Measurements from ENCODE around the gene FRAS1.
"Not testable (repeated sequence)": the region's sequence is repeated elsewhere in the genome, so short reads cannot be mapped to it uniquely, and the experiment has no call there.

Gene FRAS1

DNA sequence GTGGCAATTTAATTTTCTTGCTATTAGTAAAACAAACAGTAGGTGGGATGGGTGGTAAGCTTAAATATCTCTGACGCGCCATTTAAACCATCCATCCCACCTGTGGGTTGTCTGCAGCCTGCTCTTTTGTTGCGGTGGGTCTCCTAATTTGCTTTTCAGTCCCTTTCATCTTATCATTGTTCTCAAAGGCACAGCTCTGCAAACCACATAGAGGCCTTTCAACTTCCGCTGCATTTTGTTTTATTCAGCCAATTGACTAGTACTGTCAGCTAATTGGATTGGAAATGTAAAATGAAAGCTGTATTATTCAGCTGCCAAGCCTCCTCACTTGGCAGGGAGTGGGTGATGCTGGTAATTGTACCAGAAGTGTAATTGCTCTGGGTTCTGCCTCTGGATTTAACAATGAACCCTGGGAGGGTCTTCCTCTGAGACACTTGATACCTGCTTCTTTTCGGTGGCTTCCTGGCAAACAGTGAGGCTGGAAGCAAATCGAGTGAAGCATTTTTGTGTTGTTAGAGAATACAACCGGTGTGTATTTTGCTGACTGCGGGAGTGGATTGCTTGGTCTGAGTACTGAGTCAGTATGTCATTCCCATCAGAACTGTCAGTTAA is 165.6 kb downstream of the FRAS1 start:
- DNase-seq, result no peak

DNA sequence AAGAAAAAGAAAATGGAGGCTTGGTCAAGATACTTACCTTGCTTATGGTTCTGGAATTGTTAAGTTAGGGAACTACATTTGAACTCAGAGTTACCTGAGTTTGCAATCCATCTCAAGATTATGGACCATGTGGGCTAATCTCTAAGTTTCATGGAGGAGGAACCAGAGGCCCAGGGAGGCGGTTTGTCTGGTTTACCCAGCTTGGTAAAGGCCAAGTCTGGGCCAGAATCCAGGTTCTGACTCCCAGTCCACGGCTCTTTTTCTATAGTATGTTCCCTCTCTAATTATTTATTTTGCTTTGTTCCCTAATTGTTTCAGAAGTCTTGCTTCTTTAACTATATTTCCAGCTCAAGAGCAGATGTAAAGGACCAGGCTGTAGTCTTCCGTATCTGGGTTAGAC is 168.1 kb downstream of the FRAS1 start:
- DNase-seq, result no peak

- DNase-seq, result no peak
These were observed 169.2 kb downstream of the FRAS1 start for GRCh38 chr4:78226279-78226678.

DNA sequence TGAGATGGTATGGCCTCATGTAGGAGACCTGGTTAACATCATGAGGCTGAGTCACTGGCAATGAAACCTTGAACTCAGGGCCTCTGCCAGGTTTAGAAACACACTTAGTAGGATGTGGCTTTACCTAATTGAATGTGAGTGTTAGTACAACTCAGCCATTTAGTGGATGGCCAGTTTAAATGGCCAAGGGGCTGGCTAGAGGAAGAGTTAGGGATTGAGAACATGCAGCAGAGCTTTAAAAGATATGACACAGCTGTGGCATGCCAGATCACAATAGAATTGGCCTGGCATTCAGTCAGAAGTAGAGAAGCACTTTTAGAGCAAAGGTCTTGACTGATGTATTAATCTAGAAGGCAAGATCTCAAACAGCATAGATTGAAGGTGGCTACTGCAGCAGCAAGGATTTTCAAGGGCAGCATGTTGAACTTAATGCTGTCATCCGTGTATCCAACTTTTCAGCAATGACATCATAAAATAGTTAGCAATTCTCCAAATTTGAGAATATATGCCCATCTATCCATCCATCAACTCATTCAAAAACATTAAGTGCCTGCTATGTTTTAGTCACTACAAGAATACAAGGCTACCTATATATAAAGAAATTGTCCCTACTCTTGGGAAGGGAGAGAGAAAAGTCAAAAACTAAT is 170.4 kb downstream of the FRAS1 start:
- no peak for DNase-seq

DNA sequence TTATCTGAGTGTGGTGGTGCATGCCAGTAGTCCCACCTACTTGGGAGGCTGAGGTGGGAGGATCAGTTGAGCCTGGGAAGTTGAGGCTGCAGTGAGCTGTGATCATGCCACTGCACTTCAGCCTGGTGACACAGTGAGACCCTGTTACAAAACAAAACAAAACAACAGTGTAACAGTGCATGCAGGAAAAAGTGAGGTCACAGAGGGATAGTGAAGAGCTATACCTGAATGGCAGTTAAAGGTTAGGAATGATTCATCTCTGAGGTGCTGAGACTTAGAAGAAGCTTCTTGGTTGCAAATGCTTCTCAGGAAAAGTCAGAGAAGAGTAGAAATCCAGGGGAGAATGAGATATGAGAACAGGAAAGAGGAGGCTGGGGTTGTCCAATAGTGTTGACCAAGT is 178.7 kb downstream of the FRAS1 start:
- DNase-seq, result no peak

DNA sequence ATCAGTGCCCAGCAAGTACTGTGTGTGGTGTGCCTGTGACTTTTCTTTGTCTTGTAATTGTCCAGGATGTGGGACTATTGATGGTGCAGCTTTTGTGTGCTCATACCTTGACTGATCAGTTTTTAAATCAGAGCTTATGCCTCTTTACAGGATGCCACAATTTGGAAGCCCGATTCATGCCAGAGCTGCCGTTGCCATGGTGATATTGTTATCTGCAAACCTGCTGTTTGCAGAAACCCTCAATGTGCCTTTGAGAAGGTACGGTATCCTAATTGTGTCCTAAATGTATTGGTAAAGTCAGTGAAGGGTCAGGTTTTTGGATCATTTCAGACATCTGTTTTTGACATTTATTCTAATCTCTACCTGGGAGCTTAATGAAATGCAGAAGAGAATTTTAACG is 180.2 kb downstream of the FRAS1 start:
- no peak for DNase-seq

DNA sequence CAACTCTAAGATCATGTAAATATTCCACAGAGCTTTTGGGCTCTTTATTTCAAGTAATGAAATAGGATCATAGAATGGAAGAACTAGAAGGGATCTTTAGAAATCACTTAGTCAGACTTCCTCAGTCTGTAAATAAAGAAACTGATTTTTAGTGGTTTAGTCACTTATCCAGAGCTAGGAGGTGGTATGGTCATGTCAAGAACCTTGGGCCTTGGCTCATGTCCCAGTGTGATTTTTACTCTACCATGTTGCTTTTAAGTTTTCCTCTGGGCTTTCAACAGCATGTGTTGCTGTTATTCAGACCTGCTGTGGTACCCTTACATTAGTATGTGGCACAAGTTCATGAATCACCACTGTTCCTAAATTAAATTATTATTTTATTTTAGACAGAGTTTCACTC is 184.9 kb downstream of the FRAS1 start:
- peak; percentile 1 for DNase-seq

DNA sequence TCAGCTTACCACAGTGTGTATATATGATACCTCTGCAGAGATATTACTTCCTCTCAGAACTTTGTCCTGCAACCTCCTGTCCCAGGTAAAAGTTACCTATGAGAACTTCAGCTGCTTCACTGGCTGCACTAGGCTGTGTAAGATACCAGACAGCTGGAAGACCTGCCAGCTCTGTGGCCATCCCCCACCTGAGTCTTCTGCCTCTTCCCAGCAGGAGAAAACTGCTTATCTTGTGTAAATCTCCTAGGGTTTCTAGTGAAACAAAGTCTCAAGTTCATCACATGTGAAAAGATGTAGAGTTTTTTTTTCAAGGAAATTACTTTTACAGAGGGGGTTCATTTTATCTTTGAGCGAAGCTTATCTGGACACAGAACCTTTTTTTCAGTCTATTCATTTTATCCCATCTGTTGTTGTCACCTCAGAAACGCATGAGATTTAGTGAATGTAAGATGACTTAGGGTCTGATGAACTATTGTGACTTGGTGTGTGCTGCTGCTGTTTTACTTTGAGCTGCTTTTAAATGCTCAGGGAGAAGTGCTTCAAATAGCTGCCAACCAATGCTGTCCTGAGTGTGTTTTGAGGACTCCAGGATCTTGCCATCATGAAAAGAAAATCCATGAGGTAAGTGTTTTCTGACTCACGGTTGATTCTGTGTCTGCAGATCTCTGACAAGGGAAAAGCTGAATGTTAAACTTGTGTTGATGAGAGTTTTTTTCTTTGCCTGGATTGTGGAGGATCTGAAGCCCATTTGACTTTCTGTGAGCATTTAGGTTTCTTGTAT is 187.8 kb downstream of the FRAS1 start:
- DNase-seq, result no peak

DNA sequence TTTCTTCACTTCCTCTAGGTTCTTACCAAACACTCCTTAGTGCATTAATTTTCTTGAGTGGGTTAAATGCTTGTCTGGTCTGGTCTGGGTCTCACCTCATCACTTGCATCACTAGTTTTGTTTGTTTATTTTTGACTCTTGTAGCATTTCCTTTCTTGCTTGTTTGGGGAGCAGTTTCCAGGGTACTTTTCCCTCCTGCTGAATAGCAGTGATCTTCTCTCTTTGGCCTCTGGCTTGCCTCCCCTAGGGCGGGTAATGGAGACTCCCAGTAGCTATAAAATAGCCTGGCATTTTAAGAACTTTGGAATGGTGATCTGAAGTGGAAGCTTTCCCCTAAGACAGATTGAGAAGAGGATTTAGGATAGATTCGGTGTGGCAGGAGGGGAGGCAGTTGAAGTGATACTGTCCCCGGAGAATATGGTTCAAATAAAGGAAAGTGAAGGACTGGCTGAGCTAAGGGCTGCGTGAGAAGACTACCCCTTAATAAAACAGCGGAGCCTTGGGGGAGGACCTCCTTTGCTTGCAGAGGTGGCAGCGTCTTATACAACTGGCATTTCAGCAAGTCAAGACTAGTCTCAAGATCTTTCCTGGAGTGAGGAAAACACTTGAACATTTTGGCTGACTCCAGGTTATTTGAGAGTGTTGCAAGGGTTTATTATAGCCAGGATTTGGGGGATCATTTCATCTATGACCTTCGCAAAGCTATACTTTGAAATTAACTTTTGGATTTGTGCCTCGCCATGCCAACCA is 190.6 kb downstream of the FRAS1 start:
- no peak for DNase-seq

GRCh38 chr4:78250500-78250899 is 193.4 kb downstream of the FRAS1 start:
- DNase-seq, result no peak

DNA sequence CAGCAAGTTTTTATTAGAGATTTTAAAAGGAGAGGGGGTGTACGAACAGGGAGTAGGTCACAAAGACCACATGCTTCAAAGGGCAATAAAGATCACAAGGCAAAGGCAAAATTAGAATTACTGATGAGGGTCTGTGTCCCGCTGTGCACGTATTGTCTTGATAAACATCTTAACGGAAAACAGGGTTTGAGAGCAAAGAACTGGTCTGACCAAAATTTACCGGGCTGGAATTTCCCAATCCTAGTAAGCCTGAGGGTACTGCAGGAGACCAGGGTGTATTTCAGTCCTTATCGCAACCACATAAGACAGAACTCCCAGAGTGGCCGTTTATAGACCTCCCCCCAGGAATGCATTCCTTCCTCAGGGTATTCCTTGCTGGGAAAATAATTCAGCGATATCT is 195.7 kb downstream of the FRAS1 start:
- DNase-seq, result not testable (repeated sequence)

GRCh38 chr4:78254893-78255292 is 197.8 kb downstream of the FRAS1 start:
- no peak for DNase-seq

GRCh38 chr4:78265006-78265405 is 207.9 kb downstream of the FRAS1 start:
- no peak for DNase-seq

DNA sequence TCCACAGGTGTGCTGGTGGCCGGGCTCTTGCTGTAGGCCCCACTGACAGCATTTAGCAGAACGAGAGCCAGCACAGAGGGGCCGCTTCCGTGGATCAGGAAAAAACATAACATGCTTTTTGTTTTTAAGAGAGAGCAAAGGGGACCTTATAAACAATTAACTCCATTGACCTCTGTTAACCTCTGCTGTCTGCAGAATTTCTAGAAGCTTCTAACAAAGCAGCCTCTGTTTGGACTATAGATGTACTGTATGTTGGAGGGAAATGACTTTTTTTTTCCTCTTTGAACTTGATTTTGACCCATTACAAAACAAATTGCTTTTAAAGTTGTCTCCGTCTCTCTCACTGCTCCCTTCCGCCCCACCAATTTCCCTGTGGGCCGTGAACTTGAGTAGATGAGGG is 210.7 kb downstream of the FRAS1 start:
- DNase-seq, result no peak

DNA sequence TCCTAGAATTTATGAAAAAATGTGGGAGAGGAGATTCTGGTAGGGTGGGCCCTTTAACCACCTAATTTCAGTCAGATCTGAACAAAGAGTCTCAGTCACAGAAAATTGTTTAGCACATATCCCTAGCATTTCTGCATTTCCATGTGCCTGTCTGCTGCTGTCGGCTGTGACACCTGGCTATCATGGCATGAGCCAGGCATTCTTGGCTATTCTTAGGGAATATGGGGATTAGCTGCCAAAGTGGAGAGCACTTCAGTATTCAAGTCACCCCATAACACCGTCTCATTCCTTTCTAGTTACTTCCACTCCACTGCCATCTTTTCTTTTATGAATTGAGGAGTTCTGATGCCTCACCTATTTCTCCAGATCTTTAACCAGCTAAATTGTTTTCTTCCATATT is 211.5 kb downstream of the FRAS1 start:
- no peak for DNase-seq

DNA sequence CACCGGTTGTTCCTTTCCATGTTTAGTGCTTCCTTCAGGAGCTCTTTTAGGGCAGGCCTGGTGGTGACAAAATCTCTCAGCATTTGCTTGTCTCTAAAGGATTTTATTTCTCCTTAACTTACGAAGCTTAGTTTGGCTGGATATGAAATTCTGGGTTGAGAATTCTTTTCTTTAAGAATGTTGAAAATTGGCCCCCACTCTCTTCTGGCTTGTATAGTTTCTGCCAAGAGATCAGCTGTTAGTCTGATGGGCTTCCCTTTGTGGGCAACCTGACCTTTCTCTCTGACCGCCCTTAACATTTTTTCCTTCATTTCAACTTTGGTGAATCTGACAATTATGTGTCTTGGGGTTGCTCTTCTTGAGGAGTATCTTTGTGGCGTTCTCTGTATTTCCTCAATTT is 218.3 kb downstream of the FRAS1 start:
- DNase-seq, result not testable (repeated sequence)

DNA sequence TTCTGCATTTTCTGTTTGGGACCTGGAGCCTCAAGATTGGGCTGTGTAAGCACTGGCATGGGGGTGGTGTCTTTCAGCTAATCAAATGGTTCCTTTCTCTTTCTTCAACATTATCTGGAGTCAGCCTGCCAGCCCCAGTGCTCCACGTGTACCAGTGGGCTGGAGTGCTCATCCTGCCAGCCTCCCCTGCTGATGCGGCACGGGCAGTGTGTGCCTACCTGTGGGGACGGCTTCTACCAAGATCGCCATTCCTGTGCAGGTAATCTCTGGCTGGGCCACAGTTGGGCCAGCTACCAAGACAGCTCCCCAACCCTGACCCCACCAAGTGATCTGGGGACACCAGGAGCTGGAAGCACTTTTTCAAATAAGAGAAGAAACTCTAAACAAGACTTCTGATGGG is 229.2 kb downstream of the FRAS1 start:
- DNase-seq, result no peak

DNA sequence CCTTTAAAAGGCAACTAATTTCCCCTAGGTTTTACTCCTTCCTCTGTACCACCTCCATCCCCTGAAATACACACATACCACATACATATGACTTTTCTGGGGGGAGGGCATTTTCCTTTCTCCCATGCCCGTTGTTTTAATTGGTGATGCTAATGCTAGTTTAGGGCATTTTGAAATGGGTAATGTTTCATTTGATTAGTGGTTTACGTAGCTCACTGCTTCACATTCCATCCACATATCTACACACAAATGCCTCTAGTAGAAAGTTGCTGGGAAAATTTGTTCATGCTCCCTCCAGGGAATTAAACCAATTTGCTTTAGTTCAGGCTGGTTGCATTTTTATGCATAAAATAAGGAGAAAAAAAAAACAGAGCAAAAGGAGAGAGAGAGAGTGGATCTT is 231.2 kb downstream of the FRAS1 start:
- no peak for DNase-seq

- DNase-seq, result no peak
These were observed 234.2 kb downstream of the FRAS1 start for GRCh38 chr4:78291277-78291676.

GRCh38 chr4:78292341-78292740 is 235.2 kb downstream of the FRAS1 start:
- DNase-seq, result no peak

- DNase-seq, result no peak
These were observed 235.7 kb downstream of the FRAS1 start for GRCh38 chr4:78292856-78293255.

DNA sequence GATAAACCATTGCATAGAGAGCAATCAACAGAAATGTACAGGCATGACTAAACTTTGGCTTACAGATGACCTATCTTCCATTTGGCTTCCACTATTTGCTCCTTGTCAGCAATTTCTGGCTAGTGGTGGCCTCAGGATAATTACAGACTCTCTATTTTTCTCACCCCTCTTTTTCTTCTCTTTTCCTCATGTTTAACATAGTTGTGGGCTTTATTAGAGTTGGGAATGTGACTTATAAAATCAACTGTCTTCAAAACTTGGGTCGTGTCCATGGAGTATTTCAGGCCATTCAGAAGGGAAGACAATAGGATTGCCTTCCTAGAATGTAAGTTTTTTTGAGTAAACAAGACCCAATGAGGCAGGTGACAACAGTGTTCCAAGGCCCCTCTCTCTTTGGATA is 236.2 kb downstream of the FRAS1 start:
- peak; percentile 63 for DNase-seq

GRCh38 chr4:78293821-78294301 is 236.7 kb downstream of the FRAS1 start:
- DNase-seq, result peak; percentile 93

All from EL (cell line).